Neutrophil (primary cell): Measurements from ENCODE around the gene LIX1.

Source experiments
- H3K27ac ChIP-seq: fragments of 200-600 bp; sonication (generic); 2 replicates; pipeline ENCODE4 v1.5.1; 2016; ENCODE audit warnings: mild to moderate bottlenecking, moderate library complexity
- H3K27me3 ChIP-seq: fragments of 200-600 bp; sonication (generic); 2 replicates; pipeline ENCODE4 v1.6.0; 2016; ENCODE audit warnings: mild to moderate bottlenecking
- H3K36me3 ChIP-seq: fragments of 200-600 bp; sonication (generic); 2 replicates; pipeline ENCODE4 v1.5.1; 2017
- H3K4me1 ChIP-seq, 2 experiments: fragments of 200-600 bp in 1 of 2; sonication (generic) in 1 of 2; 1 replicate in 1 of 2; 2 replicates in 1 of 2; pipeline versions ENCODE4 v1.5.1 to v1.6.1; 2013 to 2016; ENCODE audit warnings: low read depth in 1 of 2, low read length in 1 of 2, mild to moderate bottlenecking in 1 of 2, moderate library complexity in 1 of 2; ENCODE audit not compliant: control insufficient read depth in 1 of 2, insufficient read depth in 1 of 2
- H3K4me3 ChIP-seq, 2 experiments: fragments of 200-600 bp in 1 of 2; sonication (generic) in 1 of 2; 1 replicate in 1 of 2; 2 replicates in 1 of 2; pipeline ENCODE4 v1.5.1; 2013 to 2016; ENCODE audit warnings: low read depth in 1 of 2, low read length in 1 of 2, mild to moderate bottlenecking in 1 of 2, moderate library complexity in 1 of 2
- H3K9me3 ChIP-seq: fragments of 200-600 bp; sonication (generic); 2 replicates; pipeline ENCODE4 v1.5.1; 2016
- TF ChIP-seq, protein P1 (sequence below): fragments of 200-600 bp; sonication (generic); IDR thresholded peaks from 2 replicates; pipeline ENCODE4 v1.5.1; 2016; ENCODE audit warnings: antibody characterized with exemption

Gene LIX1

DNA sequence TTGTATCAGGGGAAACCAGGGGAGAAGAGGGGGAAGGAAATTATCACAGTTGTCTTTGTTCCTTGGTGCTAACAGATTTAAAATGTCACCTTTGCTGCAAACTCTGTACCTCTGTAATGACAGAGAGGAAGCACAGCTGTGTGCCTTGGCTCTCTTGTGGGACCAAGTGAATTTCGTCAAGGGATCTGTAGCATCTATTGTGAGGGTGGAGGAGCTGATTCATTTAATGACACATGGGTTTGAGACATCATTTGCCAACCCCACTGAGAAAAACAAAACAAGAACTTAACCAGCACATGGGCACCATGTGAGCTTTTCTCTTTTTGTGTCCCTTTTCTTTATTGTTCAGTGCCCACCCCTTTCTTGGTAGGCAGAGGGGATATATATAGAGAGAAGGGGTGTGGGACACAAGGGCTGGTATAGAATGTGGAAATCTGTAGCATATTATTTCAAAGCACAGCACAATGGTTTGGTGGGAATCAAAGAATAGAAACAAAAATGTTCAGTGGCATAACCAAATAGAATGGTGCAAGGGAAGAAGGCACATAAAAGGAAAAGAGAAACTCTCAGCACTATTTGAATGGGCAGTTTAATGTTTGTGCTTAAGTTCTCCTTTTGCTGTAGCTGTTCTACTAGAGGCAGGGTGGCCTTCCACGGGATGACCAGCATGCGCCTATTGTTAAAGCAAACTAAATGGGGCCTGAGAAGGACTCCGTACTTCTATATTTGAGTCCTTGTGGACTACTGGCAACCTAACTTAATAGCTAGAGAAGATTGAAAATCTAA is 63.3 kb downstream of the LIX1 start:
- H3K36me3 ChIP-seq, result no peaks in the 10 kb centered on the region
- no peak overlapping the region for H3K4me3 ChIP-seq
- H3K4me1 ChIP-seq, result peaks cover 76 to 81% of the 10 kb centered on the region in 2 experiments
- peak overlapping the region; percentile 56 for H3K27ac ChIP-seq
- no peaks in the 10 kb centered on the region for H3K9me3 ChIP-seq
- no peaks in the 10 kb centered on the region for H3K27me3 ChIP-seq
- TF ChIP-seq, protein P1, sequence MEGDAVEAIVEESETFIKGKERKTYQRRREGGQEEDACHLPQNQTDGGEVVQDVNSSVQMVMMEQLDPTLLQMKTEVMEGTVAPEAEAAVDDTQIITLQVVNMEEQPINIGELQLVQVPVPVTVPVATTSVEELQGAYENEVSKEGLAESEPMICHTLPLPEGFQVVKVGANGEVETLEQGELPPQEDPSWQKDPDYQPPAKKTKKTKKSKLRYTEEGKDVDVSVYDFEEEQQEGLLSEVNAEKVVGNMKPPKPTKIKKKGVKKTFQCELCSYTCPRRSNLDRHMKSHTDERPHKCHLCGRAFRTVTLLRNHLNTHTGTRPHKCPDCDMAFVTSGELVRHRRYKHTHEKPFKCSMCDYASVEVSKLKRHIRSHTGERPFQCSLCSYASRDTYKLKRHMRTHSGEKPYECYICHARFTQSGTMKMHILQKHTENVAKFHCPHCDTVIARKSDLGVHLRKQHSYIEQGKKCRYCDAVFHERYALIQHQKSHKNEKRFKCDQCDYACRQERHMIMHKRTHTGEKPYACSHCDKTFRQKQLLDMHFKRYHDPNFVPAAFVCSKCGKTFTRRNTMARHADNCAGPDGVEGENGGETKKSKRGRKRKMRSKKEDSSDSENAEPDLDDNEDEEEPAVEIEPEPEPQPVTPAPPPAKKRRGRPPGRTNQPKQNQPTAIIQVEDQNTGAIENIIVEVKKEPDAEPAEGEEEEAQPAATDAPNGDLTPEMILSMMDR, result no peak

- Histone ChIP-seq H3K27ac (no peak overlapping the region), H3K27me3 (no peaks in the 10 kb centered on the region), H3K4me1 (peaks cover 64 to 74% of the 10 kb centered on the region in 2 experiments)
Observed at GRCh38 chr5:97077246-97077645, 65.2 kb downstream of the LIX1 start.

DNA sequence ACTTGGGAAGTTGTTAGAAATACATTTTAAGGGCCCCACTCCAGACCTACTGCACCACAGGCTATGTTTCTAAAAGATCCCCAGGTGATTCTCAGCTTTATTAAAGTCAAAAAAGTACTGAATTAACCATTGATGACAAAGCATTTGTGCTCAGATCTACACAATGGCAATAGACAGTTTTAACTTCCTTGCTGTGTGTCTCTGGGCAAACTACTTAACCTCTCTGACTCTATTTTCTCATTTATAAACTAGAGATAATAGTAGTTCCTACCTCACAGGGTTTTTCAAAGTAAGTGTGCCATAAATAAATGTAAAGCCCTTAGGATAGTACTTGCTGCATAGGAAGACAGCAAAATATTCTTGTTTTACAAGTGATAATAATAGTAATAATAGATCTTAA is 66.3 kb downstream of the LIX1 start:
- Histone ChIP-seq H3K27ac (no peak overlapping the region), H3K36me3 (no peaks in the 10 kb centered on the region)
- TF ChIP-seq, protein P1, result no peak

More at GRCh38 chr5:97077246-97077645, 65.2 kb downstream of the LIX1 start:
- Histone ChIP-seq H3K4me3 (no peak overlapping the region), H3K36me3 (no peaks in the 10 kb centered on the region), H3K9me3 (no peaks in the 10 kb centered on the region)
- TF ChIP-seq, protein P1, result no peak

DNA sequence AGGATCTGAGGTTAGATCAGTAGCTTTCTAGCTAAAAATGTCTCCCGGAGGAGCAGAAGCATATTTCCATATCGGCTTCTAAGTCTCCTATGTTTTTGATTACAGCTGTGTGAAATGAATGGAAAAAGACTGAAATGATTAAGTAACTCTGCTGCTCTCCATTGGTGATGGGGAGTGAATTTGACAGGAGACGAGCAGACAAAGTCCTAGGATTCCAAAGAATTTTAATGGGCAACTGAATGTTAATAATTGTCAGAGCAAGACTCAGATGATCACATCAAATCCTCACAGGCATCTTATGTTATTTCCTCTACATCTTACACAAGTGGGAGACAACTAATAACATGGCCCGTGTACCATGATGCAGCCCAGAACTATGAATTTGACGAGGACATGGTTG is 66.8 kb downstream of the LIX1 start:
- TF ChIP-seq, protein P1, result no peak

More for the DNA sequence above, 66.3 kb downstream of the LIX1 start:
- Histone ChIP-seq H3K4me1 (peaks cover 53 to 63% of the 10 kb centered on the region in 2 experiments), H3K27me3 (no peaks in the 10 kb centered on the region), H3K4me3 (no peak overlapping the region), H3K9me3 (no peaks in the 10 kb centered on the region)

DNA sequence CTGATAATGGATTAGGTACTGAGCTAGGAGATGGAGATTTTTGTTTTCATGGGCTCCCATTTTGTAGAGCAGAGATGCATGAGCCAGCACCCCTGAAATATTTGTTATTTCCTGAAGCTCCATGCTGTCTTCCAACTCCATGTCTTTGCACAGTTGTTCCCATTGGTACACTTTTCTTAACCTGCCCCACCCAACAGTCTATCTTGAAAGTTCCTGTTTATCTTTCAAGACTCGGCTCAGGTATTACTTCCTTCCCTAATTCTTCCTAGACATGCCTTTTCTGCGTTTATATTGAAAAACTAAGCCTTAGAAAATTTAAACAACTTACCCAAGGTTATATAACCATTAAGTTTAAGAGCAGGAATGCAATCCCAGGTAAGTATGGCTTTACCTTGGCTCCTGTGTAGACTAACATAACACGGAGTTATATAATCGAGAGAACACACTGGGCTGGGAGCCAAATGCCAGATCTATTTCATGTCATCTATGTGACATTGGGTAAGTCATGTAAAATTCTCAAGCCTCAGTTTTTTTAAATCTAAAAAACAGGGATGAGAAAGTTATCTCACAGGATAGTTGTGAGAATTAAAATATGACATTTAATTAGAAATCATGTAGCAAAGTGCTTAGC is 67.4 kb downstream of the LIX1 start:
- no peaks in the 10 kb centered on the region for H3K9me3 ChIP-seq
- H3K4me1 ChIP-seq, result peaks cover 42 to 51% of the 10 kb centered on the region in 2 experiments
- TF ChIP-seq, protein P1, result no peak
- no peaks in the 10 kb centered on the region for H3K36me3 ChIP-seq
- H3K27ac ChIP-seq, result peak overlapping the region; percentile 63
- H3K4me3 ChIP-seq, result peak overlapping the region in 1 of 2 experiments; percentile 5
- H3K27me3 ChIP-seq, result no peaks in the 10 kb centered on the region

More for the DNA sequence above, 66.8 kb downstream of the LIX1 start:
- Histone ChIP-seq H3K27me3 (no peaks in the 10 kb centered on the region), H3K9me3 (no peaks in the 10 kb centered on the region), H3K4me1 (peaks cover 48 to 58% of the 10 kb centered on the region in 2 experiments), H3K36me3 (no peaks in the 10 kb centered on the region), H3K4me3 (no peak overlapping the region), H3K27ac (peak overlapping the region; percentile 63)
